RWPE2 (cell line): ENCODE measurements around the gene RSPO1.
"Not testable (repeated sequence)": the region's sequence is repeated elsewhere in the genome, so short reads cannot be mapped to it uniquely, and the experiment has no call there.

ENCODE experiments used
- ATAC-seq: fragments of 200-7000 bp; cut with Tn5 transposase; 3 replicates; pipeline ENCODE4 v1.9.1; 2021; ENCODE audit warnings: low read depth
- DNase-seq: peaks from one replicate; pipeline ENCODE4 v3.0.0-alpha.2; 2020; ENCODE audit warnings: low spot score
- H3K27ac ChIP-seq: fragments of 450-650 bp; 2 replicates; pipeline ENCODE4 v1.5.1; 2017; ENCODE audit warnings: mild to moderate bottlenecking; ENCODE audit not compliant: poor library complexity, severe bottlenecking
- H3K27me3 ChIP-seq: fragments of 250-450 bp; sonication (Bioruptor Pico); 2 replicates; pipeline ENCODE4 v1.5.1; 2021; ENCODE audit warnings: mild to moderate bottlenecking, moderate library complexity; ENCODE audit not compliant: insufficient read depth, poor library complexity, severe bottlenecking
- H3K36me3 ChIP-seq: fragments of 250-450 bp; sonication (Bioruptor Pico); 2 replicates; pipeline ENCODE4 v1.5.1; 2020; ENCODE audit warnings: low read depth, mild to moderate bottlenecking, moderate library complexity
- H3K4me1 ChIP-seq: fragments of 250-450 bp; sonication (Bioruptor Pico); 2 replicates; pipeline ENCODE4 v1.5.1; 2021; ENCODE audit warnings: mild to moderate bottlenecking, moderate library complexity; ENCODE audit not compliant: insufficient read depth, poor library complexity, severe bottlenecking
- H3K4me3 ChIP-seq: fragments of 250-450 bp; sonication (Bioruptor Pico); 2 replicates; pipeline ENCODE4 v1.5.1; 2021; ENCODE audit warnings: mild to moderate bottlenecking, moderate library complexity; ENCODE audit not compliant: severe bottlenecking
- H3K9me3 ChIP-seq: fragments of 250-450 bp; sonication (Bioruptor Pico); 2 replicates; pipeline ENCODE4 v1.5.1; 2021; ENCODE audit warnings: mild to moderate bottlenecking, moderate library complexity; ENCODE audit not compliant: severe bottlenecking
- TF ChIP-seq, protein P1 (sequence below): fragments of 450-650 bp; IDR thresholded peaks from one replicate; pipeline ENCODE4 v1.5.1; 2017; ENCODE audit warnings: mild to moderate bottlenecking, moderate library complexity; ENCODE audit not compliant: poor library complexity, severe bottlenecking

Gene RSPO1

DNA sequence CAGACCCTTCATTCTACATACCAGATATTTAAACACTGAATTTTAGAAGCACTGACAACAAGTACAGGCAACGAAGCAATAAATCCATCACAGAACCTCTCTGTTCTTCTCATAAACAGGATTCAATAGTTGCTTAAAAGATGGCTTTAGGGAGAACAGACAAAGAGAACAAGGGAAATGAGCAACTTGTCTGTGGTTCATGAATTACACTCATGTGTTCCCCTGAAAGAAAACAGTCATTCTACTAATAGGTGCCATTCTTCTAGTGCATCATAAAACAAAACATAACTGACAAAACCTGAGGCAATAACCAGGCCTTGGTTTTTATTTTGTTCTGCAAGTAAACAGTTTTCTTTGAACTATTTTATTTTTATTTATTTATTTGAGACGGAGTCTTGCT lies 45.8 kb downstream of the RSPO1 start:
- Histone ChIP-seq H3K4me1 (peaks cover under 1% of the 10 kb centered on the region), H3K36me3 (peaks cover 94% of the 10 kb centered on the region), H3K4me3 (no peak overlapping the region), H3K27ac (no peak overlapping the region), H3K27me3 (no peaks in the 10 kb centered on the region), H3K9me3 (no peaks in the 10 kb centered on the region)
- TF ChIP-seq, protein P1, sequence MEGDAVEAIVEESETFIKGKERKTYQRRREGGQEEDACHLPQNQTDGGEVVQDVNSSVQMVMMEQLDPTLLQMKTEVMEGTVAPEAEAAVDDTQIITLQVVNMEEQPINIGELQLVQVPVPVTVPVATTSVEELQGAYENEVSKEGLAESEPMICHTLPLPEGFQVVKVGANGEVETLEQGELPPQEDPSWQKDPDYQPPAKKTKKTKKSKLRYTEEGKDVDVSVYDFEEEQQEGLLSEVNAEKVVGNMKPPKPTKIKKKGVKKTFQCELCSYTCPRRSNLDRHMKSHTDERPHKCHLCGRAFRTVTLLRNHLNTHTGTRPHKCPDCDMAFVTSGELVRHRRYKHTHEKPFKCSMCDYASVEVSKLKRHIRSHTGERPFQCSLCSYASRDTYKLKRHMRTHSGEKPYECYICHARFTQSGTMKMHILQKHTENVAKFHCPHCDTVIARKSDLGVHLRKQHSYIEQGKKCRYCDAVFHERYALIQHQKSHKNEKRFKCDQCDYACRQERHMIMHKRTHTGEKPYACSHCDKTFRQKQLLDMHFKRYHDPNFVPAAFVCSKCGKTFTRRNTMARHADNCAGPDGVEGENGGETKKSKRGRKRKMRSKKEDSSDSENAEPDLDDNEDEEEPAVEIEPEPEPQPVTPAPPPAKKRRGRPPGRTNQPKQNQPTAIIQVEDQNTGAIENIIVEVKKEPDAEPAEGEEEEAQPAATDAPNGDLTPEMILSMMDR: no peak
- ATAC-seq: no peak
- DNase-seq: no peak

- not testable (repeated sequence) for H3K4me3 ChIP-seq, H3K4me1 ChIP-seq, H3K27me3 ChIP-seq, H3K9me3 ChIP-seq, H3K27ac ChIP-seq, ATAC-seq, DNase-seq
- H3K36me3 ChIP-seq: peaks cover 91% of the 10 kb centered on the region
These were observed 50.1 kb downstream of the RSPO1 start for GRCh38 chr1:37584544-37584943.

- Histone ChIP-seq H3K4me3 (no peak overlapping the region), H3K27me3 (no peaks in the 10 kb centered on the region), H3K4me1 (peaks cover 22% of the 10 kb centered on the region), H3K27ac (peak overlapping the region; percentile 71), H3K9me3 (no peaks in the 10 kb centered on the region), H3K36me3 (peaks cover 89% of the 10 kb centered on the region)
- DNase-seq (no peak), ATAC-seq (no peak)
- TF ChIP-seq, protein P1: no peak
These were observed 59.0 kb downstream of the RSPO1 start for GRCh38 chr1:37575692-37576091.

GRCh38 chr1:37574834-37575480 lies 59.7 kb downstream of the RSPO1 start:
- no peak overlapping the region for H3K4me3 ChIP-seq
- no peaks in the 10 kb centered on the region for H3K27me3 ChIP-seq
- peaks cover 22% of the 10 kb centered on the region for H3K4me1 ChIP-seq
- H3K27ac ChIP-seq: peak overlapping the region; percentile 71
- TF ChIP-seq, protein P1: no peak
- ATAC-seq: no peak
- H3K36me3 ChIP-seq: peaks cover 90% of the 10 kb centered on the region
- no peaks in the 10 kb centered on the region for H3K9me3 ChIP-seq
- no peak for DNase-seq

- ATAC-seq: no peak
- peaks cover 99% of the 10 kb centered on the region for H3K36me3 ChIP-seq
- H3K4me1 ChIP-seq: peaks cover 10% of the 10 kb centered on the region
These were observed 64.0 kb downstream of the RSPO1 start for GRCh38 chr1:37570528-37571334.

More at GRCh38 chr1:37570528-37571334, 64.0 kb downstream of the RSPO1 start:
- DNase-seq: no peak
- TF ChIP-seq, protein P1: no peak
- Histone ChIP-seq H3K27me3 (no peaks in the 10 kb centered on the region), H3K27ac (no peak overlapping the region), H3K4me3 (no peak overlapping the region), H3K9me3 (no peaks in the 10 kb centered on the region)
